Spinal cord (tissue), 10 donors: Measurements from ENCODE around the gene DNASE2. TPM values are rescaled to one million over a fixed set of nuclear protein-coding genes. Genes with fewer than 3 reads are reported as not detected.
A peak's percentile ranks its signal among the peaks of the same experiment; 100 is the strongest.
"Not testable (repeated sequence)": the region's sequence is repeated elsewhere in the genome, so short reads cannot be mapped to it uniquely, and the experiment has no call there.

Source experiments
- DNase-seq, 6 donors: peaks; one replicate each; pipeline versions ENCODE4 v3.0.0 to v3.0.0-alpha.2; 2013 to 2015; ENCODE audit warnings: low spot score in 6 of 6, low read depth in 4 of 6
- H3K27ac ChIP-seq: one replicate; pipeline ENCODE4 v1.5.1; 2013; ENCODE audit warnings: low read depth, low read length, control low read depth
- H3K27me3 ChIP-seq: one replicate; pipeline ENCODE4 v1.6.1; 2013; ENCODE audit warnings: low read length; ENCODE audit not compliant: control insufficient read depth, insufficient read depth
- H3K36me3 ChIP-seq: one replicate; pipeline ENCODE4 v1.6.1; 2013; ENCODE audit warnings: low read length; ENCODE audit not compliant: control insufficient read depth, insufficient read depth
- H3K4me1 ChIP-seq: one replicate; pipeline ENCODE4 v1.6.1; 2013; ENCODE audit warnings: low read length; ENCODE audit not compliant: control insufficient read depth, insufficient read depth
- H3K4me3 ChIP-seq: one replicate; pipeline ENCODE4 v1.5.1; 2013; ENCODE audit warnings: low read depth, low read length, control low read depth
- H3K9me3 ChIP-seq: one replicate; pipeline ENCODE4 v1.6.1; 2013; ENCODE audit warnings: low read length; ENCODE audit not compliant: control insufficient read depth, insufficient read depth
- WGBS: methylation state at CpG from one replicate; pipeline ENCODE4 v1.1.5; 2013; ENCODE audit warnings: missing lambda C conversion rate; ENCODE audit not compliant: insufficient coverage; 5-methylcytosine and 5-hydroxymethylcytosine counted together
- polyA plus RNA-seq, 2 donors: library from polyadenylated mRNA; unstranded; fragments of 120-200 nt; gene quantifications; one replicate each; pipeline ENCODE4 v1.2.1, GENCODE V29; 2013; ENCODE audit not compliant: insufficient read length in 2 of 2
- total RNA-seq, 2 donors: library from RNA; depleted of rRNA in 1 of 2; stranded (reverse); fragments of 120-200 nt in 1 of 2; fragments of >200 nt in 1 of 2; gene quantifications; one replicate each; pipeline versions ENCODE4 v1.2.3 to v1.2.4, GENCODE V29; 2013 to 2014
- donor health status: healthy.

The DNASE2 gene
- total and polyA plus RNA-seq, 4 donors = 11.7 to 23.6 (median 21.7) TPM

- H3K27ac ChIP-seq = peak overlapping the region; percentile 94
- H3K9me3 ChIP-seq = no peaks in the 10 kb centered on the region
- H3K4me1 ChIP-seq = peaks cover 36% of the 10 kb centered on the region
- no peaks in the 10 kb centered on the region for H3K36me3 ChIP-seq
- H3K4me3 ChIP-seq = peak overlapping the region; percentile 29
- peak in 5 of 6 donors; percentile 76 to 96 (median 88) for DNase-seq
- no peaks in the 10 kb centered on the region for H3K27me3 ChIP-seq
- 5% methylated on average over 21 of the region's 22 CpGs for WGBS
Observed at GRCh38 chr19:12913011-12913561, 31.8 kb upstream of the DNASE2 start.

- peaks cover 36% of the 10 kb centered on the region for H3K4me1 ChIP-seq
- H3K9me3 ChIP-seq = no peaks in the 10 kb centered on the region
- H3K36me3 ChIP-seq = no peaks in the 10 kb centered on the region
- peak in 1 of 6 donors; percentile 54 for DNase-seq
- H3K27ac ChIP-seq = peak overlapping the region; percentile 94
- no peaks in the 10 kb centered on the region for H3K27me3 ChIP-seq
- 5% methylated on average over 2 of the region's 4 CpGs for WGBS
- H3K4me3 ChIP-seq = no peak overlapping the region
Observed at GRCh38 chr19:12912571-12912970, 31.3 kb upstream of the DNASE2 start.

GRCh38 chr19:12907166-12907565 is 25.9 kb upstream of the DNASE2 start:
- DNase-seq = no peak
- Histone ChIP-seq H3K4me3 (no peak overlapping the region), H3K9me3 (no peaks in the 10 kb centered on the region), H3K36me3 (peaks cover 15% of the 10 kb centered on the region), H3K4me1 (peaks cover 13% of the 10 kb centered on the region), H3K27me3 (no peaks in the 10 kb centered on the region), H3K27ac (no peak overlapping the region)
- 89% methylated on average over 9 of the region's 9 CpGs for WGBS

GRCh38 chr19:12899891-12900518 is 18.8 kb upstream of the DNASE2 start:
- H3K27me3 ChIP-seq = no peaks in the 10 kb centered on the region
- no peak for DNase-seq
- WGBS = 87% methylated on average over 10 of the region's 10 CpGs
- H3K36me3 ChIP-seq = peaks cover 57% of the 10 kb centered on the region
- H3K27ac ChIP-seq = no peak overlapping the region
- H3K9me3 ChIP-seq = no peaks in the 10 kb centered on the region
- H3K4me1 ChIP-seq = no peaks in the 10 kb centered on the region
- H3K4me3 ChIP-seq = no peak overlapping the region

GRCh38 chr19:12896460-12896859 is 15.2 kb upstream of the DNASE2 start:
- peaks cover 68% of the 10 kb centered on the region for H3K36me3 ChIP-seq
- H3K4me1 ChIP-seq = peaks cover 9% of the 10 kb centered on the region
- no peak overlapping the region for H3K4me3 ChIP-seq
- H3K27me3 ChIP-seq = no peaks in the 10 kb centered on the region
- DNase-seq = no peak
- no peak overlapping the region for H3K27ac ChIP-seq
- no peaks in the 10 kb centered on the region for H3K9me3 ChIP-seq
- WGBS = 96% methylated on average over 17 of the region's 17 CpGs

- Histone ChIP-seq H3K4me3 (no peak overlapping the region), H3K27ac (no peak overlapping the region), H3K4me1 (peaks cover 17% of the 10 kb centered on the region), H3K36me3 (peaks cover 56% of the 10 kb centered on the region), H3K27me3 (no peaks in the 10 kb centered on the region), H3K9me3 (no peaks in the 10 kb centered on the region)
- DNase-seq = no peak
- 100% methylated on average over 4 of the region's 5 CpGs for WGBS
Observed at GRCh38 chr19:12893582-12893981, 12.3 kb upstream of the DNASE2 start.

GRCh38 chr19:12891553-12892021 is 10.3 kb upstream of the DNASE2 start:
- no peak for DNase-seq
- peaks cover 38% of the 10 kb centered on the region for H3K36me3 ChIP-seq
- 2% methylated on average over 22 of the region's 26 CpGs for WGBS
- no peaks in the 10 kb centered on the region for H3K9me3 ChIP-seq
- peaks cover 5% of the 10 kb centered on the region for H3K27me3 ChIP-seq
- H3K27ac ChIP-seq = no peak overlapping the region
- H3K4me1 ChIP-seq = peaks cover 17% of the 10 kb centered on the region
- H3K4me3 ChIP-seq = peak overlapping the region; percentile 89

- Histone ChIP-seq H3K4me1 (peaks cover 20% of the 10 kb centered on the region), H3K27me3 (peaks cover 11% of the 10 kb centered on the region), H3K27ac (peak within 1 kb of the TSS; percentile 88), H3K36me3 (peaks cover 32% of the 10 kb centered on the region), H3K4me3 (peak within 1 kb of the TSS; percentile 89), H3K9me3 (no peaks in the 10 kb centered on the region)
- 0% methylated on average over 49 of the region's 49 CpGs for WGBS
- peak; percentile 92 to 100 (median 98) for DNase-seq
Observed at GRCh38 chr19:12890787-12891552, 9.7 kb upstream of the DNASE2 start, which contains the start of gene GCDH. TSS of gene GCDH (plus strand) at chr19:12891160. CDS start at chr19:12891305, 145 bp downstream.

- Histone ChIP-seq H3K27me3 (peaks cover 16% of the 10 kb centered on the region), H3K4me3 (peak overlapping the region; percentile 89), H3K27ac (peak overlapping the region; percentile 88), H3K36me3 (peaks cover 28% of the 10 kb centered on the region), H3K4me1 (peaks cover 26% of the 10 kb centered on the region)
- not testable (repeated sequence) for DNase-seq, H3K9me3 ChIP-seq
- WGBS = 21% methylated on average over 7 of the region's 10 CpGs
Observed at GRCh38 chr19:12890299-12890786, 9.1 kb upstream of the DNASE2 start.
